GM12878 (cell line): Measurements from ENCODE around the gene SPATA1. TPM values are rescaled to one million over a fixed set of nuclear protein-coding genes. Genes with fewer than 3 reads are reported as not detected.

ENCODE experiments used
- ATAC-seq: fragments of 200-7000 bp; cut with Tn5 transposase; 3 replicates; pipeline ENCODE4 v1.9.1; 2020; ENCODE audit warnings: mild to moderate bottlenecking, moderate library complexity
- BruUV-seq: library from RNA; stranded (reverse); fragments of 400-500 nt; replicated peaks from 2 replicates; lab custom pipeline; 2021; lab: Mats Ljungman, UMichigan
- CTCF ChIA-PET: fragments of 300-600 bp; sonication (Branson Sonifier 250); formaldehyde crosslinking; extraction: SDS; loops from one replicate; lab custom pipeline; 2021; ENCODE audit warnings: inconsistent platforms; lab: Yijun Ruan, JAX
- POLR2A ChIA-PET: fragments of 350-600 bp; formaldehyde crosslinking; extraction: SDS; loops from one replicate; lab custom pipeline; 2021; ENCODE audit warnings: inconsistent platforms; lab: Charles Lee
- RAD21 ChIA-PET: fragments of 300-600 bp; sonication (Branson Sonifier 250); formaldehyde crosslinking; loops from one replicate; lab custom pipeline; 2023; ENCODE audit warnings: antibody characterized with exemption; ENCODE audit not compliant: unreplicated experiment; lab: Charles Lee
- SMC1A ChIA-PET: fragments of 300-600 bp; sonication (Branson Sonifier 250); formaldehyde crosslinking; loops from one replicate; lab custom pipeline; 2023; ENCODE audit not compliant: unreplicated experiment, uncharacterized antibody; lab: Charles Lee
- DNase-seq: peaks from one replicate; pipeline ENCODE4 v3.0.0-alpha.2; 2011; ENCODE audit warnings: low read depth, low spot score
- FAIRE-seq: peaks from 3 replicates; lab custom pipeline; 2011; peaks lifted over from hg19 to GRCh38; lab: Jason Lieb, UNC
- H2AFZ ChIP-seq: 2 replicates; pipeline ENCODE4 v1.6.0; 2011; ENCODE audit warnings: low read depth, low read length, control low read depth; ENCODE audit not compliant: control insufficient read depth
- H3K27ac ChIP-seq: 2 replicates; pipeline ENCODE4 v1.5.1; 2011; ENCODE audit warnings: control low read depth; ENCODE audit not compliant: control insufficient read depth, insufficient read depth
- H3K27me3 ChIP-seq, 2 experiments: replicated peaks in 1 of 2; 2 replicates each; pipeline versions ENCODE4 v1.6.0 to v1.6.1; 2011; ENCODE audit warnings: low read length in 1 of 2; ENCODE audit not compliant: control insufficient read depth in 2 of 2, insufficient read depth in 2 of 2
- H3K36me3 ChIP-seq, 2 experiments: 2 replicates each; pipeline ENCODE4 v1.5.1; 2011; ENCODE audit warnings: low read length in 1 of 2; ENCODE audit not compliant: control insufficient read depth in 2 of 2, insufficient read depth in 2 of 2
- H3K4me1 ChIP-seq: 2 replicates; pipeline ENCODE4 v1.6.1; 2011; ENCODE audit warnings: mild to moderate bottlenecking, low read length, moderate library complexity, mixed read lengths; ENCODE audit not compliant: control insufficient read depth, insufficient read depth
- H3K4me2 ChIP-seq: 2 replicates; pipeline ENCODE4 v1.6.0; 2011; ENCODE audit warnings: control low read depth; ENCODE audit not compliant: control insufficient read depth, insufficient read depth
- H3K4me3 ChIP-seq: fragments of 200-600 bp; sonication (generic); 2 replicates; pipeline ENCODE4 v1.5.1; 2016
- H3K79me2 ChIP-seq: 2 replicates; pipeline ENCODE4 v1.6.0; 2011; ENCODE audit warnings: low read length; ENCODE audit not compliant: control insufficient read depth, insufficient read depth
- H3K9ac ChIP-seq: 2 replicates; pipeline ENCODE4 v1.8.0; 2011; ENCODE audit warnings: low read length, control low read depth, mixed read lengths; ENCODE audit not compliant: control insufficient read depth, insufficient read depth
- H3K9me3 ChIP-seq: replicated peaks from 3 replicates; pipeline ENCODE4 v1.5.1; 2011; ENCODE audit warnings: mild to moderate bottlenecking, low read length; ENCODE audit not compliant: control insufficient read depth, insufficient read depth
- H4K20me1 ChIP-seq: 2 replicates; pipeline ENCODE4 v1.6.0; 2011; ENCODE audit not compliant: control insufficient read depth, insufficient read depth
- CBX5 ChIP-seq: sonication (generic); IDR thresholded peaks from 2 replicates; pipeline ENCODE4 v1.6.1; 2016; ENCODE audit warnings: low read depth, moderate library complexity, mild to moderate bottlenecking, inconsistent platforms
- E2F8 ChIP-seq: fragments of 450-650 bp; IDR thresholded peaks from 2 replicates; pipeline ENCODE4 v1.6.1; 2018; ENCODE audit warnings: mild to moderate bottlenecking, low read depth, moderate library complexity; ENCODE audit not compliant: partially characterized antibody
- KAT2A ChIP-seq: conservative IDR thresholded peaks from 2 replicates; pipeline ENCODE4 v1.6.1; 2011; ENCODE audit warnings: low read depth, low read length; ENCODE audit not compliant: control insufficient read depth
- MTA3 ChIP-seq: IDR thresholded peaks from 2 replicates; pipeline ENCODE4 v1.6.1; 2012; ENCODE audit warnings: low read length, inconsistent platforms, borderline replicate concordance
- NFIC ChIP-seq: IDR thresholded peaks from 2 replicates; pipeline ENCODE4 v1.6.1; 2012; ENCODE audit warnings: low read depth, mild to moderate bottlenecking, inconsistent platforms, low read length, moderate library complexity
- RAD51 ChIP-seq: fragments of 450-650 bp; IDR thresholded peaks from 2 replicates; pipeline ENCODE4 v1.6.1; 2016; ENCODE audit warnings: moderate library complexity, mild to moderate bottlenecking, inconsistent platforms
- SUZ12 ChIP-seq: fragments of 200-600 bp; sonication (generic); IDR thresholded peaks from one replicate; pipeline ENCODE4 v1.6.1; 2018; ENCODE audit warnings: antibody characterized with exemption, mild to moderate bottlenecking; ENCODE audit not compliant: unreplicated experiment
- ZBTB40 ChIP-seq: fragments of 450-650 bp; IDR thresholded peaks from 2 replicates; pipeline ENCODE4 v1.6.1; 2016; ENCODE audit warnings: mild to moderate bottlenecking, moderate library complexity, borderline replicate concordance
- WGBS: methylation state at CpG from one replicate; pipeline ENCODE4 v1.1.6; 2016; ENCODE audit warnings: low lambda C conversion rate; ENCODE audit not compliant: insufficient replicate concordance, insufficient coverage; ENCODE audit errors: missing lambda C conversion rate; 5-methylcytosine and 5-hydroxymethylcytosine counted together
- in situ Hi-C: fragments of 300-500 bp; cut with MboI; formaldehyde crosslinking; loops from 9 replicates; pipeline ENCODE4 v1.14.3; 2018; ENCODE audit warnings: mixed read lengths
- intact Hi-C: fragments of 100-400 bp; cut with micrococcal nuclease; formaldehyde crosslinking; loops from one replicate; pipeline ENCODE4 v1.14.2; 2022; ENCODE audit not compliant: unreplicated experiment
- polyA plus RNA-seq, 11 experiments: library from polyadenylated mRNA; depleted of rRNA in 4 of 11; unstranded in 6 of 11; stranded (reverse) in 5 of 11; fragments of >200 nt; fragmentation: Nextera tagmentation in 4 of 11; fragmentation: Illumina TruSeq in 1 of 11; extraction: Ambion mirVana in 4 of 11; extraction: Trizol in 1 of 11; gene quantifications; 1 replicate in 1 of 11; 2 replicates in 10 of 11; pipeline versions ENCODE4 v1.2.1 to v1.2.3, GENCODE V29; 2011 to 2016; ENCODE audit warnings: inconsistent platforms in 2 of 11, missing spikeins in 2 of 11, low read depth in 1 of 11
- total RNA-seq, 4 experiments: library from RNA; depleted of rRNA in 3 of 4; stranded (reverse); fragments of >200 nt in 3 of 4; fragmentation: Illumina TruSeq in 1 of 4; extraction: Trizol in 1 of 4; gene quantifications; 2 replicates each; pipeline versions ENCODE4 v1.2.1 to v1.2.3, GENCODE V29; 2013 to 2021
- TF ChIP-seq, protein P1 (sequence below): fragments of 150-350 bp; IDR thresholded peaks from 2 replicates; pipeline ENCODE4 v1.6.1; 2016; ENCODE audit warnings: low read depth, low read length

SPATA1 gene
- total and polyA plus RNA-seq, 10 of the 15 experiments (the other 5 are each of a cell fraction or from before 2014, with no cell fraction given) = 0.74 to 2.4 (median 1.9) TPM

DNA sequence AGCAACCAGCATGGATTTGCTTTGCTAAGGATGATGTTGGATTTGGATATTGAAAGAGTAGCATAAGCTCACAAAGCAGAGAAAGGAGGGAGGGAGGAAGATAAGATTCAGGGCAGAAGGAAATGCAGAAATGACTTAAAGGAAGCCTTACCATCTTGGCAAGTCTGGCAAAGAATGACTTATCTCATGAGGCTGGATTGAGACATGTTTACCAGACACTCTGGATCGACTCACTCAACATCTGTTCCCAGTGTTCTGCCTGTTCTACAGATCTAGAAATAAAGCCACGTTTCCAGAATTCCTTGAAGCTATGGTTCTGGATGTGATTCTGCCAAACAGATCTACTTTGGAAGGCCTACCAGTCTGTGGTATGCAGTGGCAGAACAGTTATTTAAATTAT lies 106.8 kb downstream of the SPATA1 start (continued):
- TF ChIP-seq ZBTB40 (no peak), MTA3 (no peak), NFIC (no peak), SUZ12 (no peak), RAD51 (no peak)

DNA sequence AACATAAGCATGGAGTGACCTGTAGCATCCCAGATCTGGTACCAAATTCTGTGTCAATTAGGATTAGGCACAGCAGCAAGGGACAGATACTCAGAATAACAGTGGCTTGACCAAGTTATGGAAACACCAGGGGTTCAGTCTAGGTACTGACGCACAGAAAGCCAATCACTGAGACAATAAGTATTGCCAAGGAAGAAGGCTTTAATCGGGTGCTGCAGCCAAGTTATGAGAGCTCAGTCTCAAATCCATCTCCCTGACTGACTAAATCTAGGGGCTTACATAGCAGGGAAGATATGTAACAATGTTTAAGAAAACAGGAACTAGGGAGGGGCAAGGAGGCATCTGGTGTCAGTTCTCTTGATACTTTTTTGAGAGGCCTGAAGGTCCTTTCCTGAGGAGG lies 107.7 kb downstream of the SPATA1 start:
- Histone ChIP-seq H3K36me3 (no peaks in the 10 kb centered on the region), H4K20me1 (no peaks in the 10 kb centered on the region), H3K4me3 (no peak overlapping the region), H3K4me2 (no peak overlapping the region), H3K27ac (no peak overlapping the region), H3K9me3 (peaks cover 20% of the 10 kb centered on the region), H3K4me1 (no peaks in the 10 kb centered on the region), H3K79me2 (no peaks in the 10 kb centered on the region), H3K9ac (no peak overlapping the region), H3K27me3 (no peaks in the 10 kb centered on the region), H2AFZ (no peak overlapping the region)
- BruUV-seq = no TSS peak
- RAD21 ChIA-PET = no interaction called here
- FAIRE-seq (no peak), DNase-seq (no peak), ATAC-seq (no peak)
- 98% methylated on average over 2 of the region's 2 CpGs for WGBS
- CTCF ChIA-PET = interaction anchor here (0.6 to 1.4 kb wide), 2 partner anchors 140 to 174 kb away, joined by 3 to 5 read pairs; no protein-coding TSS in a partner anchor
- SMC1A ChIA-PET = interaction anchor here (1.7 kb wide), 1 partner anchor 171 kb away, joined by 9 read pairs; no protein-coding TSS in a partner anchor
- TF ChIP-seq CBX5 = peak; percentile 76; the same call in 1 of the 2 replicates
- no peak for TF ChIP-seq E2F8
- no peak for TF ChIP-seq KAT2A
- TF ChIP-seq, protein P1, sequence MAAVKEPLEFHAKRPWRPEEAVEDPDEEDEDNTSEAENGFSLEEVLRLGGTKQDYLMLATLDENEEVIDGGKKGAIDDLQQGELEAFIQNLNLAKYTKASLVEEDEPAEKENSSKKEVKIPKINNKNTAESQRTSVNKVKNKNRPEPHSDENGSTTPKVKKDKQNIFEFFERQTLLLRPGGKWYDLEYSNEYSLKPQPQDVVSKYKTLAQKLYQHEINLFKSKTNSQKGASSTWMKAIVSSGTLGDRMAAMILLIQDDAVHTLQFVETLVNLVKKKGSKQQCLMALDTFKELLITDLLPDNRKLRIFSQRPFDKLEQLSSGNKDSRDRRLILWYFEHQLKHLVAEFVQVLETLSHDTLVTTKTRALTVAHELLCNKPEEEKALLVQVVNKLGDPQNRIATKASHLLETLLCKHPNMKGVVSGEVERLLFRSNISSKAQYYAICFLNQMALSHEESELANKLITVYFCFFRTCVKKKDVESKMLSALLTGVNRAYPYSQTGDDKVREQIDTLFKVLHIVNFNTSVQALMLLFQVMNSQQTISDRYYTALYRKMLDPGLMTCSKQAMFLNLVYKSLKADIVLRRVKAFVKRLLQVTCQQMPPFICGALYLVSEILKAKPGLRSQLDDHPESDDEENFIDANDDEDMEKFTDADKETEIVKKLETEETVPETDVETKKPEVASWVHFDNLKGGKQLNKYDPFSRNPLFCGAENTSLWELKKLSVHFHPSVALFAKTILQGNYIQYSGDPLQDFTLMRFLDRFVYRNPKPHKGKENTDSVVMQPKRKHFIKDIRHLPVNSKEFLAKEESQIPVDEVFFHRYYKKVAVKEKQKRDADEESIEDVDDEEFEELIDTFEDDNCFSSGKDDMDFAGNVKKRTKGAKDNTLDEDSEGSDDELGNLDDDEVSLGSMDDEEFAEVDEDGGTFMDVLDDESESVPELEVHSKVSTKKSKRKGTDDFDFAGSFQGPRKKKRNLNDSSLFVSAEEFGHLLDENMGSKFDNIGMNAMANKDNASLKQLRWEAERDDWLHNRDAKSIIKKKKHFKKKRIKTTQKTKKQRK = no peak
- POLR2A ChIA-PET = no interaction called here
- intact Hi-C loops = no loop called here
- in situ Hi-C loops = no loop called here
